Stimulated activated CD8-positive, alpha-beta memory T cell treated with anti-CD3 and anti-CD28 coated beads, Interleukin-15, amount 100 ng/mL, for 24 hours (primary cell): ENCODE data around the gene ATP13A5.

Experiments used
- DNase-seq: peaks from one replicate; pipeline ENCODE4 v3.0.0-alpha.2; 2020; ENCODE audit warnings: low read depth

Gene ATP13A5

DNA sequence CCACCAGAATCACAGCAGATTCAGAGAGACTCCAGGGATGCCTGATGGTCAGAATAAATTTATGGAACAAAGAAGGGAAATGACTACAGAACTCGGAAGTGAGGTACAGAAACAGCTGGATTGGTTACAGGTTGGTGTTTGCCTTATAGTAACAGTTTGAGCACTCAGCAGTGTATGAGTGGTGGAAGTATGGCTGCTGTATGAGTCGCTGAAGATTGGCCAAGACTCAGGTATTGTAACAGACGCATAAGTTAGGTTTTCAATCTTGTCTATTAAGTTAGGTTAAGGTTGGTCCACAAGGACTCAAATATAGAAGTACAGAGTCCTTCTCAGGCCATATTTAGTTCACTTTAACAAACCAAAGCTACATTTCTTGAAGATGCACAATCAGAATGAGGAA is 33.1 kb downstream of the ATP13A5 start:
- DNase-seq = no peak

GRCh38 chr3:193344486-193344885 is 34.1 kb downstream of the ATP13A5 start:
- no peak for DNase-seq

- no peak for DNase-seq
Observed at GRCh38 chr3:193343726-193344222, 34.8 kb downstream of the ATP13A5 start.

GRCh38 chr3:193342551-193342950 is 36.0 kb downstream of the ATP13A5 start:
- no peak for DNase-seq

DNA sequence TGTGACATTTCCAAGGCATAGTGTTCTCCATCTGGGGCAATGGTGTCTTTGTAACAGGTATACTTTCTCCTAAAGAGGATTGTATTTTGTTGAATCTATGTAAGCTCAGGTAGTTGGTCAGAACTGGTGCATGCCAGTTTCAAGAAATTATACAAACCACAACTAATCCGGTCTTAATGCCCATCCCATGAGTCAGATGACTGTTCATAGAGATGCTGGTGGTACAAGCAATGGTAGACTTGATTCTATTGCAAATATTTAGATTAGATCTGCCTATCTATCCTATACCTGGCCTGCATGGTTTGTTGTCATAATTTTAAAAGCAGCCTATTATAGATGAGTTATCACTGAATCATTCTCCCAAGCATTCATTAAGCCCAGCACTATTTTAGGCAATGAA is 43.5 kb downstream of the ATP13A5 start:
- no peak for DNase-seq

DNA sequence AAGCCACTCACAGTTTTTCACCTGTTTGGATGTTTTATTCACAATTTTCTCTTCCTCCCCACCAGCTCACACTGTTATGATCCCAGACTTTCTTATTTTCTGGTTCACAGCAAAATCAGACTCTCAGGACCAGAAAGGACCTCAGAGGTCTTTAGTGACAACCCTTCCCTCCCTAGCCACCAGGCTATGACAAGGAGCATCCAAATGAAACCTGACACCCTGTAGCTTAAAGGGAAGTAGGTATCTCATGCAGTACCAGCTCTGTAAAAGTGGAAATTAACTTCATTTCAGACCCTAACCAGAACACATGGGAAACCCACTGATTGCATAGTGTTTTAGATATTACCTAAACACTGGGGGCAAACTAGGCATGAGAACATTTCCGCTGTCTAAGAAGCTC is 45.3 kb downstream of the ATP13A5 start:
- DNase-seq = no peak

DNA sequence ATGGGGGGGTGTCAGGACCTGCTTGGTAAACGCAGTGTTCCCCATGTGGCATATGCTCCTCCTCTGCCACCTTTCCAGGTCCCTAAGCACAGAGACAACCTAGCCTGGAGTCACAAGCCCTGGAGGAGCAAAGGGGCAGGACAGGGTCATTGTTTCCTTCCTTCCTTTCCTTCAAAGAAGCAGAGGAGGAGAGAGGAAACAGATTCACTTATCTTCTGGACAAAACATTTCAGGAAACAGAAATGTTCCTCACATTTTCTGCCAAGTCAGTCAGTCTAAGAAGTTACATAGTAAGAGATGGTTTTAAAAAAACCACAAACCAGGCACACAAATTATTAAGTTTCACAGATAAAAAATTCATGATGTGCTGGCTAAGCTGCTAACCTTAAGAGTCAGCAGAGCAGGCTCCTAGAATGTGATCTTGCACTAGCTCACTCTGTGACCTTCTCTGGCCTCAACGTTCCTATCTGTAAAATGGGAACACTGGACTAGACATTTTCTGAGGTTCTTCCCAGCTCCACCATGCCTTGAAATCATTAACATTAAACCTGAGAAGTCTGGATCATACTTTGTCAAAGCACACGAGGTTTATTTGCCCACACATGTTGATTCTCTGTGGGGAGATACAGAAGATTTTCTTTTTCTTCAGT is 47.9 kb downstream of the ATP13A5 start:
- DNase-seq = no peak

GRCh38 chr3:193317682-193318300 is 60.8 kb downstream of the ATP13A5 start:
- no peak for DNase-seq

- DNase-seq = no peak
Observed at GRCh38 chr3:193314161-193314560, 64.4 kb downstream of the ATP13A5 start.

GRCh38 chr3:193313061-193313958 is 65.2 kb downstream of the ATP13A5 start:
- DNase-seq = no peak

DNA sequence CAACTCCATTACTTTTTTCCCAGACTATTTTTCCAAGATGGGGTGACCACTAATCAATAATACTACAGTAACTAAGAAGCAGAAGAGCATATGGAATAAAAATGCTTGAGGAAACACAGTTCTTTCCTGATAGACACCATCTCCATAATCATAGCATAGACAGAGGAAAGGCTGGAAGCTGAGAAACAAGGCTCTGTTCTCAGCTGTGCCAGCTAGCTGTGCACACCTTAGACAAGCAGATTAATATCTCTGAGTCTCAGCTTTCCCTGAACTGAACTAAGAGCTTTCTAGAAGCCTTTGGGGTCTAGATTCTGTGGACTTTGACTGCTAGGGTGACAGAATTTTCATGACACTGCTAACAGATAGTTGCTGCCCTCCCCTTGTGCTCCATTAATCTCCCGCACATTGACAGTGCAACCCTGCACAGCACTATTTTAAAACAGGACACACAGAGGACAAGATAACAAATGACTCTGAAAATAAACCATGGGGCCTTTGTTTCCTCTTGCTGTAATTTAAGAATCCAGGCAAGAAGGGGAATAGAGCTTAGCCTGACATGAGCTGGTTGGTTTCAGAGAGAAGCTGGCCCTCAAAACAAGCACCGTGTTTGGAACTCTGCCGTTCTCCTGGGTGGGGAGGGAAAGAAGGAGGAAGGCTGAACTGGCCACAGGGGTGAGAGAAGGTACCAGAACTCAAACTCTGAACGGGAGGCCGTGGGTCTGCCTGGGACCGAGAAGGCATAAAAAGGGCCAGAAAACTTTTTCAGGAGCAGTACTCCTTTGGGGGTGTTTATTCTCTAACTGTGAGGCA is 67.4 kb downstream of the ATP13A5 start:
- no peak for DNase-seq

- no peak for DNase-seq
Observed at GRCh38 chr3:193305356-193305755, 73.2 kb downstream of the ATP13A5 start.

DNA sequence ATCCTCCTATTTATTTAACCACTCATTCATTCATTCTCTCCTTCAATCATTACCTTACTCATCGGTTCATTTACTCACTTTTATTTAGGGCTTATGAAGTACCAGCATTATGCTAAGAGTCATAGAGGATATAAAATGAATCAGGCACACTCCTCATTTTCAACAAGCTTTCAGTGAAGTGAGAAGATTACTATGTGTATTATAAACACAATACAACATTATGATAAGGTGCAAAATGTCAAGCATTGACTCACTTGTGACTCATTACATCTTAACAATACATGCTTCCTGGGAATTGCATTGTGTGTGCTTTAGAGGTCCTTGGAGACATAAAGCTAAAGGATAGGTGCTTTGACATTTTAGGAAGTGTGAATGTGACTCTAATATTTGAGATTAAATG is 77.1 kb downstream of the ATP13A5 start:
- no peak for DNase-seq

- no peak for DNase-seq
Observed at GRCh38 chr3:193297421-193297820, 81.1 kb downstream of the ATP13A5 start.

DNA sequence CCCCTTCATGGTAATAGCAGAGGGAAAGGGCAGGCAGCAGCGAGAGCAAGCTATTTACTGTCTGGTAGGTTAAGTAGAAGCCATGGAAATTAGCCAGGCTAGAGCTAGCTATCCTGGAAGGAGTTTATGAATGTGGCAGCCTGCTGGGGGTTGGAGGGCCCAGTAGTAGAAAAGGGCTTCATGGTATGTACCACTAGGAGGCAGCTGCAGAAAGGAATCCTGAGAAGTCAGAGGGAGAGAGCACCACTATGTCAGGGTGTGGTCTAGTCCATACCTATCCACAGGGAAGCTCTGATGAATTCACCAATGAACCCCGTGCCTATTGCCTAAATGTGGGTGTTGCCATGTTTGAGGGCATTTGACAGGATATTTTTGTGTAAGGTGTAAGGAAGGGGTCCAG is 82.6 kb downstream of the ATP13A5 start:
- DNase-seq = no peak

DNA sequence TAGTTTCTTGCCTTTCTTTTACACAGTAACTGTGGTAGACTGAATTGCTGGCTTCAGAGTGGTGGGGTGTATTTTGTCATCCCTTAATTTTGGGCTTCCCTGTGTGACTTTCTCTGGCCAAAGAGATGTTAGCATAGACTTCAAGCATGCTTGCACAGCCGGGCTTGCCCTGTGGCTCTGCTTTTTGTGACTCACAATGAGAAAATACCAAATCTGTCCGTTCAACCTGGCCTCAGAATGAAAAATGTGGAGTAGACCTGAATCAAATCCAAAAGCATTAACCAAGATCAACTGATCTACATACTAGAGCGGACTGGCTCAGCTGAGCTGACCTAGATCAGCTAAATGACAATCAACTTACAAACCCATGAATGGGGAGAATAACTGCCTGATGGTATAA is 86.2 kb downstream of the ATP13A5 start:
- DNase-seq = no peak

GRCh38 chr3:193271101-193271840 is 107.3 kb downstream of the ATP13A5 start:
- DNase-seq = no peak

DNA sequence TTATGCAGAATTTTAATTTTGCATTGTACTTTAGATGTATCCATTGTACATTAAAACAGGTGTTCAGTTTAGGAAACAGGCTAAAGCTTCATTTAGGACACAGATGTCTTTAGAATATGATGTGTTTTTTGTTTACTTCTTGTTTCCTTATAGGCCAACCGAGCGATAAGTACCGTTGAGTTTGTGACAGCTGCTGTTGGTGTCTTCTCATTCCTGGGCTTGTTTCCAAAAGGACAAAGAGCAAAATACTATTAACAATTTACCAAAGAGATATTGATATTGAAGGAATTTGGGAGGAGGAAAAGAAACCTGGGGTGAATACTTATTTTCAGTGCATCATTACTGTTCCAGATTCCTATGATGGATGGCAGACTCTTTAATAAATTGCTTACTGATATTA is 108.1 kb downstream of the ATP13A5 start:
- no peak for DNase-seq

DNA sequence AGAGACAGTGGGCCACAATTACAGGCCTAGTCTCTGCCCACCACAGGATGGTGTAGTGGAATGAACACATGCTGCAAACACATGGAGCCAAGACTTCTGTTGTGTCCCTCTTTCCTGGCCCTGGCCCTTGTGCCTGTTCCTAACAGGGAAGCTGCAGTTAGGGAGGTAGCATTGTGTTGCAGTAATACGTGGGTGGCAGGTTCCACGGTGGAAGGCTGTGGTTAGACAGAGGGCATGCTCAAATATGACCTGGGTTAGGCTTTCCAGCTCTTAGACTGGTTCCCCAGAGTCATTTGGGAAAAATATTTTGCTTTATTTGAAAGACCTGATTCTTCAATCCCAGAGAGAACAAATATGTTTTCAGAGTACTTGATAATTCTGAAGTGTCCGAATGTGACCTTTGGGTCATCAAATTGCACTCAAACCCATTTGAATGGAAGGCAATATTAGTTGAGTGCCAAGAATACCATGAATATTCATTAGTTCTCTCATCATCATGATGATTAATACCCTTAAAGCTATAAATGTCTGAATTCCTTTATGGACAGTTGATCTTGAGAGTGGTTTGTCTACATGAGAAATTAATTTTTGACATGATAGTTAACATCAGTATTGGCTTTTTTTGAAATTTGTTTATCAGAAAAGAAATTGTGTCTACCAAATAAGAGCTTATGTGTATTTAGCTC is 109.1 kb downstream of the ATP13A5 start:
- no peak for DNase-seq

DNA sequence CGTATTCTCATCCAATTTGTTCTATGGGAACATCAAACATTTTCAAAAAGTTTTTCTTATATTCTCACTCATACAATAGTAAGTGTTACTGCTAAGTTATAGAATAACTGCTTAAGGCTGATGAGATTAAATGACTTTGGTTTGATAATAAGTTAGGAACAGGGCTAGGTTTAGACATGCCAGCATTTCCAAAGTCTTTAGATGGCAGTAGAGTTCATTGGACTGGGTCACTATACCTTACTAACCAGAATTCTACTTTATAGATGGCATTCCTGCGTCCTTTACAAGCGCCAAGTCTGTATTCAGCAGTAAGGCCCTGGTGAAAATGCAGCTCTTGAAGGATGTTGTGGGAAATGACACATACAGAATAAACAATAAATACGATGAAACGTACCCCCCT is 115.8 kb downstream of the ATP13A5 start:
- DNase-seq = no peak

GRCh38 chr3:193261970-193262369 is 116.6 kb downstream of the ATP13A5 start:
- DNase-seq = no peak
